ENCODE results near the gene MAML2. TPM values are rescaled to one million over a fixed set of nuclear protein-coding genes. Genes with fewer than 3 reads are reported as not detected.

Gene MAML2
- polyA plus RNA-seq, 3 donors = 0.57 to 7.6 (median 1.2) TPM

DNA sequence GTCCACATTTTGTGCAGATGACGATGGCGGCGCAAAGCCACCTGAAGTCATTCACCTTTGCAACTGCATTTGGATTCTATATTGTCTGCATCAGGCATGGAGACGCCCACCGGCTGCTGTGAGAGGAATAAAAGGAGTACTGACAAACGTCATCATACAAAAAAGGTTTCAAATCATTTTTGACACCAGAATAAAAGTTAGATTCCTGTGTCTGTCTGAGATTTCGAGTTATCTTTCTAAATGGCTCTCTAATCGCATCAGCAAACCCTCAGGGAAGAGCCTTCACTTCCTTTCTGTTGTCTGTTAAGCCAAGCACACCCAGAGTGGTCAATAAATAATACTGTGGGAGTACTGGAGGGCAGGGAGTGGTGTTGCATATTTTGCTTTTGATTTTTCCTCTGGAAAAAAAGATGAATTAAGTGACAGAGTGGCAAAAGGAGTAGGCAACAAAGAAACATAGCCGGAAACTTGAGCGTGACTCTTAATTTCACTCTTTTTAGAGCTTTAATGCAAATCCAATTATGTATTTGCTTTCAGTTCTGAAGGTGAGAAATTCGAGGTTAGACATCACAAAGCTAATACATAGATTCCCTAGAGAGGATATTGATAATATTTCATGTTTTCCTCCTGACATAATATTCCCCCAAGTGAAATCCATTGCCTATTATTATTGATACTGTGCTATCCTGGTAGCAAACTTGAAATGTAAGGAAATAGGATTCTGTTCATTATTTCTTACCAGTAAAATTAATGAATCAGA is 268.3 kb downstream of the MAML2 start:
- Mint-ChIP-seq H3K36me3 (peaks cover 3 to 6% of the 10 kb centered on the region in 2 donors), H3K27ac (no peak overlapping the region), H3K27me3 (ENCODE audit: low read depth in 3 of 3) (no peaks in the 10 kb centered on the region), H3K9me3 (no peaks in the 10 kb centered on the region), H3K4me3 (no peak overlapping the region), H3K4me1 (peaks cover 7% of the 10 kb centered on the region)
- Histone ChIP-seq H3K4me2 (replicated peaks; ENCODE audit: extremely low read depth, low read length, poor library complexity, severe bottlenecking) (no peak overlapping the region), H2AFZ (ENCODE audit: insufficient read depth, low read depth, low read length, poor library complexity, severe bottlenecking) (no peak overlapping the region), H4K20me1 (ENCODE audit: insufficient read depth, low read length) (peaks cover 12% of the 10 kb centered on the region), H3K36me3 (replicated peaks in 1 of 2; ENCODE audit: control insufficient read depth in 1 of 2, insufficient read depth in 2 of 2, low read length in 2 of 2) (no peaks in the 10 kb centered on the region), H3K9ac (ENCODE audit: insufficient read depth, low read length, poor library complexity, severe bottlenecking) (no peak overlapping the region), H3K9me3 (replicated peaks in 1 of 2; ENCODE audit: control insufficient read depth in 1 of 2, insufficient read depth in 1 of 2, low read length in 2 of 2) (no peaks in the 10 kb centered on the region), H3K27me3 (ENCODE audit: control insufficient read depth in 2 of 2, insufficient read depth in 2 of 2, low read length in 2 of 2) (no peaks in the 10 kb centered on the region), H3K27ac (ENCODE audit: low read depth in 1 of 2, low read length in 2 of 2) (no peak overlapping the region), H3K4me3 (replicated peaks in 1 of 3; ENCODE audit: low read depth in 2 of 3, low read length in 3 of 3) (no peak overlapping the region), H3K4me1 (ENCODE audit: control insufficient read depth in 1 of 2, insufficient read depth in 2 of 2, low read length in 2 of 2) (no peaks in the 10 kb centered on the region), H3K79me2 (ENCODE audit: insufficient read depth, low read length) (no peaks in the 10 kb centered on the region)
- no CpG with 5 or more reads among the region's 11 CpGs for WGBS (ENCODE audit: insufficient coverage)
- no peak for DNase-seq
- intact Hi-C loops (cut with micrococcal nuclease) = no loop called here
- TF ChIP-seq CTCF (IDR thresholded peaks at IDR 0.05) = no peak

GRCh38 chr11:96073536-96073935 is 269.5 kb downstream of the MAML2 start:
- Histone ChIP-seq H3K4me1 (ENCODE audit: control insufficient read depth in 1 of 2, insufficient read depth in 2 of 2, low read length in 2 of 2) (no peaks in the 10 kb centered on the region), H3K79me2 (ENCODE audit: insufficient read depth, low read length) (no peaks in the 10 kb centered on the region), H3K4me3 (replicated peaks in 1 of 3; ENCODE audit: low read depth in 2 of 3, low read length in 3 of 3) (no peak overlapping the region), H2AFZ (ENCODE audit: insufficient read depth, low read depth, low read length, poor library complexity, severe bottlenecking) (no peak overlapping the region), H3K27me3 (ENCODE audit: control insufficient read depth in 2 of 2, insufficient read depth in 2 of 2, low read length in 2 of 2) (no peaks in the 10 kb centered on the region), H3K9me3 (replicated peaks in 1 of 2; ENCODE audit: control insufficient read depth in 1 of 2, insufficient read depth in 1 of 2, low read length in 2 of 2) (no peaks in the 10 kb centered on the region), H3K36me3 (replicated peaks in 1 of 2; ENCODE audit: control insufficient read depth in 1 of 2, insufficient read depth in 2 of 2, low read length in 2 of 2) (no peaks in the 10 kb centered on the region), H3K9ac (ENCODE audit: insufficient read depth, low read length, poor library complexity, severe bottlenecking) (no peak overlapping the region), H3K4me2 (replicated peaks; ENCODE audit: extremely low read depth, low read length, poor library complexity, severe bottlenecking) (no peak overlapping the region), H3K27ac (ENCODE audit: low read depth in 1 of 2, low read length in 2 of 2) (no peak overlapping the region), H4K20me1 (ENCODE audit: insufficient read depth, low read length) (peaks cover 12% of the 10 kb centered on the region)
- H3K9me3 Mint-ChIP-seq = peaks cover 0 to under 1% (median 0%) of the 10 kb centered on the region in 7 donors
- intact Hi-C loops (cut with micrococcal nuclease) = no loop called here
- H3K36me3 Mint-ChIP-seq = peaks cover 3 to 4% of the 10 kb centered on the region in 2 donors
- WGBS (ENCODE audit: insufficient coverage) = 100% methylated on average over 1 of the region's 6 CpGs
- peaks cover 7% of the 10 kb centered on the region for H3K4me1 Mint-ChIP-seq
- no peak for TF ChIP-seq CTCF (IDR thresholded peaks at IDR 0.05)
- no peak for DNase-seq
- no peaks in the 10 kb centered on the region for H3K27me3 Mint-ChIP-seq (ENCODE audit: low read depth in 3 of 3)
- H3K4me3 Mint-ChIP-seq = no peak overlapping the region
- H3K27ac Mint-ChIP-seq = peak overlapping the region in 1 of 7 donors; percentile 36
